Medulla oblongata (tissue), 1 donor: Measurements from ENCODE around the gene IGF2R.
"Not testable (repeated sequence)": the region's sequence is repeated elsewhere in the genome, so short reads cannot be mapped to it uniquely, and the experiment has no call there.

Experiments used
- DNase-seq: peaks from one replicate; pipeline ENCODE4 v3.0.0-alpha.2; 2015; ENCODE audit errors: extremely low spot score

IGF2R gene

GRCh38 chr6:159953091-159953601 is 15.7 kb upstream of the IGF2R start:
- DNase-seq: peak; percentile 48

- DNase-seq: no peak
Observed at GRCh38 chr6:159955945-159956361, 12.9 kb upstream of the IGF2R start.

DNA sequence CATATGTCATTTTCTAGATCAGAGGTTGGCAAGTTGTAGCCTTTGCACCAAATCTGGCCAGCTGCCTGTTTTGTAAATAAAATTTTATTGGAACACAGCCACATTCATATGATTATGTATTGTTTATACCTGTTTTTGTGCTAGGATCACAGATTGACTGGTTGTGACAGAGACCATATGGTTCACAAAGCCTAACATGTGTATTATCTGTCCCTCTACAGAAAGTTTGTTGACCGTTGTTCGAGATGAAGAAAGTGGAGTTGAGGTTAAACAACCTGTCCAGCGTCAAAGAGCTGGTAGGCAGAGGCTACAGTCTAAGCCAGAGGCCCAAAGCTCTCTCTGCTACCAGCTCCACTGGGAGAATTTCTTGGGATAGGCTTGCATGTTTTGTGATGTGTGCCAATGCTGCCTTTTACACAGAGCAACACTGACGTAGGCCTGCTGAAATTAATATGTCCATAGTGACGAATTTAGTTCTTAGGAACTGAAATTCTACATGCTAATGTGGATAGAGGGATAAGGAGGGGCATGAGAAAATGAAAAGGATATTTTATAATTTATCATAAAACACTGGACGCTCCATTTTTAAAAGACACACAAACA is 11.7 kb upstream of the IGF2R start:
- no peak for DNase-seq

GRCh38 chr6:159959165-159959975 is 9.5 kb upstream of the IGF2R start:
- DNase-seq: peak; percentile 61

DNA sequence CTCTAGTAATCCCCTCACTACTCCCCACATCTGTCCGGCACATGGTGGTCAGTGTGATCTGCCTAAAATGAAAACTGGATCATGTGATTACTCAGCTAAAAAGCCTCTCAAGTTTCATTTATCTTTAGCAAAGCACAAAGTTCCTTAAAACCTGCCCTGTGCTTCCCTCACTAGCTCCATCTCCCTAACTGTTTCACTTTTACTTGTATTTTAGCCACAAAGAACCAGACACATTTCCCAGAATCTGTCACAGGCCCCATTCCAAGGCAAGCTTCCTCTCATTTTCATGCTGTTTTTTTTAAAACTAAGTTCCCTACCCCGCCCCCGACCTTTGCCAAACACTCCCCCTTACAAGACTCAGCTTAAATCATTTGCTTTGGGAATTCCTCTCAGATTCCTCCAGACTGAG is 8.9 kb upstream of the IGF2R start:
- peak; percentile 61 for DNase-seq

GRCh38 chr6:159960485-159960884 is 8.4 kb upstream of the IGF2R start:
- no peak for DNase-seq

- peak; percentile 42 for DNase-seq
Observed at GRCh38 chr6:159961528-159961927, 7.4 kb upstream of the IGF2R start.

- no peak for DNase-seq
Observed at GRCh38 chr6:159963111-159963510, 5.8 kb upstream of the IGF2R start.

GRCh38 chr6:159964046-159964445 is 4.8 kb upstream of the IGF2R start:
- DNase-seq: no peak

GRCh38 chr6:159966339-159966738 is 2.5 kb upstream of the IGF2R start:
- no peak for DNase-seq

DNA sequence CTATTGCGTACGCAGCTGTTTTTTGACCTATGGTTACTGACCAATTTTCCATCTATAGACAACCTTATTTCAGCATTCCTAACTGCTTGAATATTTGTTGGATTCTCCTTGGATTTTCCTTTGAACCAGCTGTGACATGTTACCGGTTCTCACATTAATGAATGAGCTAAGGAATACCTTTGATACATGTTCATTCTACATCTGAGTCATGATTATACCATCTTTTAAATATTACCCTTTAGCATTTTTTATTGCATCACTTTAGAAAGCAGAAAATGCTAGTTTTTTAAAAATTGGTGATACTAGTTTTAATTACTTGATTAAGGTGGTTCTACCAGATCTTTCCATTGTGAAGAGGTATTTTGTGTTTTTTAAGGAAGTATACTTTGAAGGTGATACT is 1.9 kb upstream of the IGF2R start:
- DNase-seq: no peak

DNA sequence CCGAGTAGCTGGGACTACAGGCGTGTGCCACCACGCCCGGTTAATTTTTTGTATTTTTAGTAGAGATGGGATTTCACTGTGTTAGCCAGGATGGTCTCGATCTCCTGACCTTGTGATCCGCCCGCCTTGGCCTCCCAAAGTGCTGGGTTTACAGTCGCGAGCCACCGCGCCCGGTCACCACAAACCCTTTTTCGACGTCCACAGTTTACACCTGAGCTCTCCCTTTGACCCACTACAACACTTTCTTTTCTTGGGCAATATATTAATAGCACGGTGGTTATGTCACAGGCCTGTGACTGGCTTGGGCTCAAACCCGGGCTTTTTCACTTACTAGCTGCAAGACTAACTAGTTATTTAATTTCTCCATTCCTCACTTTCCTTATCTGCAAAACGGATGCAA is 1.3 kb upstream of the IGF2R start:
- not testable (repeated sequence) for DNase-seq

DNA sequence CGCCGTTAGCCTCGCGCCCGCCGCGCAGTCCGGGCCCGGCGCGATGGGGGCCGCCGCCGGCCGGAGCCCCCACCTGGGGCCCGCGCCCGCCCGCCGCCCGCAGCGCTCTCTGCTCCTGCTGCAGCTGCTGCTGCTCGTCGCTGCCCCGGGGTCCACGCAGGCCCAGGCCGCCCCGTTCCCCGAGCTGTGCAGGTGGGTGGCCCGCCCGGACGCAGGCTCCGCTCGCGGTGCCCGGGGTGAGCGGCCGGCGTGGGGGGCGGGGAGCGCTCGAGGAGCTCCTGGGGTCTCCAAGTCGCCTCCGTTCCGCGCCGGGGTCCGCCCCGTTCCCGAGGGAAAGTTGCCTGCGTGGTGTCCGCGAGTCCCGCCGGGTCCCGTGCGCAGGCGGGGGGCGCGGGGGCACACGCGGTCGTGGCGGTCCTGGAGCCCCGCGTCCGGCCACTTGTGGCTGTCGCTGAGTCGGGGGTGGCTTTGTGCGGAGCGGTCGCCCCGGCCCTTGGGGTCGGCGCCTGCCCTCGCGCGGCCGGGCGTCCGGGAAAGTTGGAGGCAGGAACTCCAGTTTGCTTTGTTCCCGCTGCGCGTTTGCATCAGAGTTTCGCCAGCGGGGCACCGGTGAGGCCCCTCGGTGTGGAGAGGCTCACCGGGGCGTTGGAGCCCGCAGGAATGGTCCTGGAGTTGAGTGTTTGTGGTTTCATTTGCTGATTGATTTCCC is 476 bp downstream of the IGF2R start:
- peak; percentile 25 for DNase-seq

DNA sequence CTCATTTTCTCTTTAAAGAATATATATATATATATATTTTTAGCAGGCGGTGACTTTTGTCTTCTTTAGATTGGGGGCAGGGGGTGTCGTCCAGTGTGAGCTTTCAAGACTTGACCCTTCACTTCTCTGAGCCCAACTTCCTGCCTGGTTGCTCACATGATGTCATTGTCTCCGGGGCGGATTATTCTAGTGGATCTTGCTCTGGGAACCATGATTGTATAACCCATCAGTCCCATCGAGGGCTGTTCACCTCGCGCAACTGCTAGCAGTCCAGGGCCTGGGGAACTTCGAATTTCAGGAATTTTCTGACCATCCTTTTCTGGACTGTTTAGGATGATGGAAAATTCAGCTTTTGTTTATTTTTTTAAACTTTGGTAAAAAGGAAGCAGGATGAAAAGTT is 1.0 kb downstream of the IGF2R start:
- DNase-seq: peak; percentile 88

DNA sequence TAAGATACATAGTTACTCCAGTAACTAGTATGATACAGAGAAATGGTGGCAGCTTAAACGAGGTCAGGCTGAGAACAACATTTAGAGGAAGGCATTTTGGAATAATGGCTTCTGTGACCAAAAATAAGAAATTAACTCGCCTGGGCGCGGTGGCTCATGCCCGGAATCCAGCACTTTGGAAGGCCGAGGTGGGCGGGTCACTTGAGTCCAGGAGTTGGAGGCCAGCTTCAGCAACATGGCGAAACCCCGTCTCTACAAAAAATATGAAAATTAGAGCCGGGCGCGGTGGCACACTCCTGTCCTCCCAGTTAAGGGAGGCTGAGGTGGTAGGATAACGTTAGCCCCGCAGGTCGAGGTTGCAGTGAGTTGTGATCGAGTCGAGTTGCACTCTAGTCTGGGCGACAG is 1.8 kb downstream of the IGF2R start:
- DNase-seq: no peak

DNA sequence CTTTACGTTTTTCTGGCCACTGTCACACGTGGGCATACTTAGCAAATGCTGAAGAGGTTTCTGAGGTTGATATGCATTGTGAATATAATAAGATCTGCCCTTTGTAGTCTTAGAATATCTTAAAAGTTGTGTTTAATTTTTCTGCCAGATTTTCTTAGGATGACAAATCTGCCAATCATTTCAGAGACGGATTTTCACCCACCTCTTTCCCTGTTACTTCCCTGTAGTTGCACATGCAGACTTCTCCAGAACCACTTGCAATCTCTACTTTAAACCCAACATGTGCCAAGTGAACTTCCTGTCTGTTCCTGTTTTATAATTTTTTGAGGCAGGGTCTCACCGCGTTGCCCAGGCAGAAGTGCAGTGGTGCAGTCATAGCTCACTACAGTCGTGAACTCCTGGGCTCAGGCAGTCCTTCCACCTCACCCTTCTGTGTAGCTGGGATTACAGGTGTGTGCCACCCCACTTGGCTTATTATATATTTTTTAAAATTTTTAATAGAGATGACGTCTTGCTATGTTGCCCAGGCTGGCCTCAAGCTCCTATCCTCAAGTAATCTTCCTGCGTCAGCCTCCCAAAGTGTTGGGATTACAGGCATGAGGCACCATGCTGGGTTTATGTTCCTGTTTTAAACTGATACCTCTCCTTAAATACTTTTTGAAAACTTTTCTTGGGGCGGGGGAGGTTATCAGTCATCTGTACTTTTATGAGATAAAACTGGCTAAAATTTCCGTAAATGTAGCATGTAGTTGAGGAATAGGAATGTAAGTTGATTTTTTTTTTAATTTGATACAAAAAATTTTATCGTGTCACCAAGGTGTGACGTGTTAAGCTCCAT is 2.7 kb downstream of the IGF2R start:
- DNase-seq: no peak

GRCh38 chr6:159972506-159973268 is 3.8 kb downstream of the IGF2R start:
- no peak for DNase-seq

- no peak for DNase-seq
Observed at GRCh38 chr6:159973406-159973805, 4.5 kb downstream of the IGF2R start.

GRCh38 chr6:159973951-159974350 is 5.1 kb downstream of the IGF2R start:
- no peak for DNase-seq

DNA sequence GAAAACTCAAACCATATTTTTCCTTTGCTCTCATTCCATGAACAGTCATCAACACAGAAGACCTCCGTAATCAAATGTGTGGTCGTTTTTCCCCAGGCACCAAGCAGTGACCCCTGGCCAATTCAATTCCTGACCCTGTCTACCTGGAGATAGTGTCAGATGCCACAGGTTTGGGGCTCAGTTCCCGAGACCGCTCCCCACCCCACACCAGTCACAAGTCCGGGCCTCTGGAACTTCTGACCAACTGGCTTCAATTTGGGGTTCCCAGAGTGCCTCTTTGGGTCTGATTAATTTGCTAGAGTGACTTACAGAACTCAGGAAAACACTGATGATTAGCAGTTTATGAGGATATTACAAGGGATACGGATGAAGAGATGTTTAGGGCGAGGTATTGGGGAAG is 6.0 kb downstream of the IGF2R start:
- DNase-seq: no peak

DNA sequence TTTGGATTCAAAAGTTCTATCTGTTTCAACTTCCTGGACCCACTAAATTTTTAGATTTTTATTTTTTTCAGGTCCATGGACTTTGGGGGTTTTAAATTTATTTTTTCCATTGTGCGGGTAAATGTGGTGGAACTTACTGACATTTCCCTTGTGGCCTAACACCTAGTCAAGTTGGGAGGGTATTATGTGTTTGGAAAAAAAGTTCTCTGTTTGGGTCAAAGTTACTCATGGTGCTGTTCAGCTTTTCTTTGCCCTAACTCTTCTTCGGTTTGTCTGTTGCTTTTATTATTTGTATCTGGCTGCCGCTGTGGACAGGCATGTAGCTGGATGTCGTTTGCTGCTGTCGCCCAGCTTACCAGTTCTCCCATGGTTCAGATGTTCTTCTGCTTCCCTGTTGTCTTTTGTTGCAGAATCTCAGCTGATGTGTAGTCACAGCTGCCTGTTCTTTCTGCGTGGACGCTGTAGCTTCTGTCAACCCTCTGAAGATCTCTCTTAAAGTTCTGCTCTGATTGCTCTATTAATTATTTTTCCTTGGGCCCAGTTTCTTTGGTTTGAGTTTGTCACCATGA is 7.9 kb downstream of the IGF2R start:
- no peak for DNase-seq
